ENCODE results near the gene TOR1AIP2.
"Not testable (repeated sequence)": the region's sequence is repeated elsewhere in the genome, so short reads cannot be mapped to it uniquely, and the experiment has no call there.

TOR1AIP2 gene

GRCh38 chr1:179805291-179806195, 72.1 kb downstream of the TOR1AIP2 start:
- DNase-seq, result no peak

GRCh38 chr1:179804417-179804816, 73.2 kb downstream of the TOR1AIP2 start:
- not testable (repeated sequence) for DNase-seq

GRCh38 chr1:179803918-179804317, 73.7 kb downstream of the TOR1AIP2 start:
- no peak for DNase-seq

GRCh38 chr1:179803104-179803503, 74.5 kb downstream of the TOR1AIP2 start:
- DNase-seq, result no peak

GRCh38 chr1:179800481-179800880, 77.1 kb downstream of the TOR1AIP2 start:
- DNase-seq, result no peak

GRCh38 chr1:179798864-179799516, 78.6 kb downstream of the TOR1AIP2 start:
- no peak for DNase-seq

- DNase-seq, result no peak
These were observed 79.3 kb downstream of the TOR1AIP2 start for GRCh38 chr1:179798213-179798863.

- DNase-seq, result no peak
These were observed 82.9 kb downstream of the TOR1AIP2 start for GRCh38 chr1:179794669-179795068.

- DNase-seq, result no peak
These were observed 83.5 kb downstream of the TOR1AIP2 start for GRCh38 chr1:179794146-179794545.

- DNase-seq, result no peak
These were observed 84.3 kb downstream of the TOR1AIP2 start for GRCh38 chr1:179793281-179793680.
